Type B pancreatic cell (in vitro differentiated cells): Measurements from ENCODE around the gene PRKCZ. TPM values are rescaled to one million over a fixed set of nuclear protein-coding genes. Genes with fewer than 3 reads are reported as not detected.
A peak's percentile ranks its signal among the peaks of the same experiment; 100 is the strongest.

Experiments
- DNase-seq: peaks from one replicate; pipeline ENCODE4 v3.0.0; 2021; ENCODE audit warnings: mixed read lengths; ENCODE audit not compliant: unreplicated experiment; ENCODE audit errors: extremely low spot score
- H3K27ac Mint-ChIP-seq: 2 replicates; pipeline ENCODE4 v1.8.0; 2021; ENCODE audit warnings: mild to moderate bottlenecking, mixed read lengths
- H3K27me3 Mint-ChIP-seq: 2 replicates; pipeline ENCODE4 v1.8.0; 2021; ENCODE audit warnings: mixed read lengths
- H3K36me3 Mint-ChIP-seq: 2 replicates; pipeline ENCODE4 v1.8.0; 2021; ENCODE audit warnings: mixed read lengths
- H3K4me1 Mint-ChIP-seq: one replicate; pipeline ENCODE4 v1.8.0; 2021; ENCODE audit warnings: mixed read lengths; ENCODE audit not compliant: unreplicated experiment
- H3K4me3 Mint-ChIP-seq: 2 replicates; pipeline ENCODE4 v1.8.0; 2021; ENCODE audit warnings: mild to moderate bottlenecking, mixed read lengths
- H3K9me3 Mint-ChIP-seq: 2 replicates; pipeline ENCODE4 v1.8.0; 2021; ENCODE audit warnings: mixed read lengths
- total RNA-seq: library from RNA; stranded (reverse); gene quantifications from 2 replicates; pipeline ENCODE4 v1.2.1, GENCODE V29; 2021; ENCODE audit warnings: low replicate concordance
- TF ChIP-seq, protein P1 (sequence below): fragments of 200-600 bp; sonication (generic); conservative IDR thresholded peaks from 2 replicates; pipeline ENCODE4 v1.5.0; 2021; ENCODE audit warnings: antibody characterized with exemption, mild to moderate bottlenecking

The PRKCZ gene
- total RNA-seq, 1 donor from 2014 or later: 33.2 TPM

GRCh38 chr1:2044510-2045319, 5.5 kb upstream of the PRKCZ start:
- peak; percentile 90 for DNase-seq
- H3K4me3 Mint-ChIP-seq: peak overlapping the region; percentile 20
- H3K27me3 Mint-ChIP-seq: peaks cover 29% of the 10 kb centered on the region
- H3K4me1 Mint-ChIP-seq: peaks cover 13% of the 10 kb centered on the region
- TF ChIP-seq, protein P1, sequence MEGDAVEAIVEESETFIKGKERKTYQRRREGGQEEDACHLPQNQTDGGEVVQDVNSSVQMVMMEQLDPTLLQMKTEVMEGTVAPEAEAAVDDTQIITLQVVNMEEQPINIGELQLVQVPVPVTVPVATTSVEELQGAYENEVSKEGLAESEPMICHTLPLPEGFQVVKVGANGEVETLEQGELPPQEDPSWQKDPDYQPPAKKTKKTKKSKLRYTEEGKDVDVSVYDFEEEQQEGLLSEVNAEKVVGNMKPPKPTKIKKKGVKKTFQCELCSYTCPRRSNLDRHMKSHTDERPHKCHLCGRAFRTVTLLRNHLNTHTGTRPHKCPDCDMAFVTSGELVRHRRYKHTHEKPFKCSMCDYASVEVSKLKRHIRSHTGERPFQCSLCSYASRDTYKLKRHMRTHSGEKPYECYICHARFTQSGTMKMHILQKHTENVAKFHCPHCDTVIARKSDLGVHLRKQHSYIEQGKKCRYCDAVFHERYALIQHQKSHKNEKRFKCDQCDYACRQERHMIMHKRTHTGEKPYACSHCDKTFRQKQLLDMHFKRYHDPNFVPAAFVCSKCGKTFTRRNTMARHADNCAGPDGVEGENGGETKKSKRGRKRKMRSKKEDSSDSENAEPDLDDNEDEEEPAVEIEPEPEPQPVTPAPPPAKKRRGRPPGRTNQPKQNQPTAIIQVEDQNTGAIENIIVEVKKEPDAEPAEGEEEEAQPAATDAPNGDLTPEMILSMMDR: peak; percentile 92
- no peak overlapping the region for H3K27ac Mint-ChIP-seq
- no peaks in the 10 kb centered on the region for H3K36me3 Mint-ChIP-seq
- no peaks in the 10 kb centered on the region for H3K9me3 Mint-ChIP-seq

- Mint-ChIP-seq H3K27ac (no peak overlapping the region), H3K27me3 (peaks cover 29% of the 10 kb centered on the region), H3K4me3 (peak overlapping the region; percentile 3), H3K4me1 (peaks cover 13% of the 10 kb centered on the region), H3K9me3 (no peaks in the 10 kb centered on the region), H3K36me3 (no peaks in the 10 kb centered on the region)
- TF ChIP-seq, protein P1: no peak
- no peak for DNase-seq
Measured at GRCh38 chr1:2045468-2046173, 4.6 kb upstream of the PRKCZ start.

DNA sequence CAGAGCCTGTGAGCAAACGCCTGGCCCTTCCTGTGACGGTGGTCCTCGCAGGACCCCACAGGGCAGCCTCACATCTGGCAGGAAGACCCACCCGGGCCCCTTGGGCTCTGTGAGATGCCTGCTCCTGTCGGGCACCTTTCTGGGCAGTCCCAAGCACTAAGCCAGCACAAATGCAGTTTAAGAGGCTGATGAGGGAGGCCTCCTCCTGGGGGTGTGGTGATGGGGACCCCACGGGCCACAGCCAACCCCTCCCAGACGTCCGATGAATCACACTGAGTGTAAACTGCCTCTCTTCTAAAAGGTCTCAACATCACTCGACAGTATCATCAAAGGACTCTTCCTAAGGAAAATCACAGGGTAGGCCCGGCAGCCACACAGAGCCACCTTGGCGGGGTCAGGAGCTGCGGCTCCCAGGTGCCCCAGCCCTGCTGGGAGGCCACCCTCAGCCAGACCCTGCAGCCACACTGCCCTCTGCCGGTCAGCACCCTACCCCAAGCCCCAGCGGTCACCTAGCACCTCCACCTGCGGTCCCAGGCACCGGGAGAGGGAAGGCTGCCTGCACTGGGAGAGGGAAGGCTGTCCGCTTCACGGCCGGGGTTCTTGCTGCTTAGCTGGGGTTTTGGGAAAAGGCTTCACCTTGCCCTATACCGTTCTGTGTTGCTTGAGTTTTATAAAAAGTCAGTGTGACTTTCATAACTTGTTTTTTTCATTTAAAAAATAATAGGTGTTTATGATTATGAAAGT, 3.9 kb upstream of the PRKCZ start:
- Mint-ChIP-seq H3K27ac (no peak overlapping the region), H3K9me3 (no peaks in the 10 kb centered on the region), H3K4me3 (peak overlapping the region; percentile 3), H3K4me1 (peaks cover 13% of the 10 kb centered on the region), H3K27me3 (peaks cover 29% of the 10 kb centered on the region), H3K36me3 (no peaks in the 10 kb centered on the region)
- DNase-seq: no peak
- TF ChIP-seq, protein P1: peak; percentile 76

DNA sequence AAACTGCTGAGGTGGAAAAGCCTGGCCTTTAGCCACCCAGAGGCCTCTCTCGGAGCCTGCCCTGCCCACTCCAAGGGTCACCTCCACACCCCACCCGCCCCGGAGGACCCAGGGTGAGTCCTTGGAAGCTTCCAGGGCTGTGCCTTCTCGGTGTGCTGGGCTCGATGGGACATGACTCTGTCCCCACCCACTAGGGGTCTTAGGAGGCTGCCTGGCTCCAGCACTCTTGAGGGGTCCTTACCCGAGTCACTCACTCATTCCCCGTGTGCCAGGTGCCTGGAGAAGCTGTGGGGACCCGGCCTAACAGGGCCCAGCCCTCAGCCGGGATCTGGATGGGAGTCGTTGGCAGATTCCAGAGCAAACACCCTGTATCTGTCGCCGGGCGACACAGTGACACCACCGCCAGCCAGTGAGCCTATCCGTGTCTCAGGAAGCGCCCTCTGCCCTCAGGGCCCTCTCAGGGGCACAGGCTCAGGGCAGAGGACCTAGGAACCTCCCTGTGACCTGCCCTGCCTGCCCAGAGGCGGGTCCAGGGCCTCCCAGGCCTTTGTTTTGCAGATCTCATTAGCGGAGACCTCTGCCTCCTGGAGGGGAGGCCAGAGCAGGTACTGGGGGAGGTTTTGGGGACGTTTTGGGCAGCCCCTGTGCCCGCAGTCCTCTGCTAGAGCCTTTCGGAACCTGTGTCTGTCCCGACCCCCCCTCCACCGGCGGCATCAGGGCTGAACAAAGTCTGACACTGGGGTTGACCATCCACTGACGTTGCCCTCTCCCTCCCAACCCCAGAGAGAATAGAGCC, 3.1 kb upstream of the PRKCZ start:
- TF ChIP-seq, protein P1: no peak
- DNase-seq: no peak
- Mint-ChIP-seq H3K27me3 (peaks cover 36% of the 10 kb centered on the region), H3K27ac (no peak overlapping the region), H3K4me1 (peaks cover 13% of the 10 kb centered on the region), H3K4me3 (peak overlapping the region; percentile 31), H3K36me3 (no peaks in the 10 kb centered on the region), H3K9me3 (no peaks in the 10 kb centered on the region)
